Kidney glomerular epithelial cell (primary cell): ENCODE data around the gene TRPM6.

Source experiments
- DNase-seq: peaks from one replicate; lab custom pipeline; 2025; lab: John Stamatoyannopoulos, UW

Gene TRPM6

DNA sequence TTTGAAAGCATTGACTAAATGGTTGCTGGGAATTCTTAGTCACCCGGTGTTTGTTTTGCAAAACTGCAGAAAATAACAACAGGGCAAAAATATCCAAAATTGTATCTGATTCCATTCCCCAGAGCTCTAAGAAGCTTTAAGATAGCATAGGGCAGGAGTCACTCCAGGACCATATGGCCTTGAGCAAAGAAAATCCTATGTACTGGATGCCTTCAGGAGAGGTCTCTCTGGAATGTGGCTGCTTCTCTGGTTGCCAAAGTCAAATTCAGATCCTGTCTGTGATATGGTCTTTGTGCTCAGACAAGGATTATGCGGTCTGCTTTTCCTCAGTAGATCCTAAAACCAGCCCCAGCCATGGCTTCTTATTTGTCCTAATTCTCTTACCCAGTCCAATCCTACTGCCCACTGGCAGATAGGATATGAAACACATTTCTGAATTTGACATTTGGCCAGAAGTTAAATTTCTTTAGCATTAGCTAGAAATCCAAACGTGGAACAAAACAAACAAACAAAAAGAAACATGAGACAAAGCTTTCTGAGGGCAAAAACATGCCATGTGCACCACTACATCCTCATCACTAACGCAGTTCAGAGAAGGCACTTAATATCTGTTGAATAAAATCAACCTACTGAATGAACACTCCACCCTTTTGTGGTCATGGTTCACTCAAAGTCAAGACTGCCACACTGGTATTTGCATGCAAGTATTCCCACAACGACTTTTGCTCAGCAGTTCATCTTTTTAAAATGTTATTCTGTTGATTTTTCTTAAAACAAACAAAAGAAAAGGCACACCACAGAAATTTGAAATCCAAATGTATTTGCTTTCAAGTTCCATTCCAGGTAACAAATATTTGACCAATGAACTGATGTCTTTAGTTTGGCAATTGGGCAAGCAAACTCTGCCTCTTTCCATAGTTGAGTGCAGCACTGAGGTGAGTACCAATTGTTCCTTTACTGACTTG, 165.7 kb downstream of the TRPM6 start:
- no peak for DNase-seq

DNA sequence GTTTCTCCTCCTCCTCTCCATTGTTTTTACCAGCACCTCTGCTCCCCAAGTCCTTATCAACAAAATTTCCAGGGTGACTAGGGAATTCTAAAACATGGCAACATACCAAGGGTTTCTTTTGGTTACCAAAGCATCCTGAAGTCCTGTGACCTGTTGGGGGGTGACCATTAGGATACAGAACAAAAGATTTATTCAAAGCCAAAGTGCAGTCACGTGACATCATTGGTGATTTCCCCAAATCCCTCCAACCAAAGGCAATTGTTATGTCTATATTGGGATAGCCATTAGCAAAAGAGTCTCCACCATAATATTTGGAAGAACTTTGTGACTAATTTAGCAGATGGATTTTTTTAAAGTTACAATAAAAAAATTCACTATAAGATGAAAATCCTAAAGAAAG, 168.4 kb downstream of the TRPM6 start:
- no peak for DNase-seq

GRCh38 chr9:74718709-74719108, 169.0 kb downstream of the TRPM6 start:
- no peak for DNase-seq

GRCh38 chr9:74711341-74711740, 176.4 kb downstream of the TRPM6 start:
- DNase-seq, result peak; percentile 15

DNA sequence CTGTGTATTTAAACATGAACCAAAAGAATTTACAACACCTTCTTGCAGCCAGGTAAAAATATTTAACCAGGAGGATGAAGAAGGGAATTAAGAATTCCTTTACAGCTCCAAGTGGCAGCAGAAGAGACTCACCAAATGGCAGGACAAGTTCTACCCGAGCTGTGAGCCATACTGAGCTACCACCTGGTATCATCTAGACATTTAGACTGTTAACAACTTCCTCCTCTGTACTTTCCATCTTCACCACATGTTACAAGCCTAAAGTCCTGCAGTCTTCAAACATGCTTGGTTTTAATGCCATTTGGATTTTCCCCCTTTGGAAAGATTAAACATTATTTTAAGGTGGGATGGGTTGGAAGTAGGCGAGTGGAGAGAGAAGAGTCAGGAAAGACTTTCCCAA, 190.2 kb downstream of the TRPM6 start:
- DNase-seq, result no peak

DNA sequence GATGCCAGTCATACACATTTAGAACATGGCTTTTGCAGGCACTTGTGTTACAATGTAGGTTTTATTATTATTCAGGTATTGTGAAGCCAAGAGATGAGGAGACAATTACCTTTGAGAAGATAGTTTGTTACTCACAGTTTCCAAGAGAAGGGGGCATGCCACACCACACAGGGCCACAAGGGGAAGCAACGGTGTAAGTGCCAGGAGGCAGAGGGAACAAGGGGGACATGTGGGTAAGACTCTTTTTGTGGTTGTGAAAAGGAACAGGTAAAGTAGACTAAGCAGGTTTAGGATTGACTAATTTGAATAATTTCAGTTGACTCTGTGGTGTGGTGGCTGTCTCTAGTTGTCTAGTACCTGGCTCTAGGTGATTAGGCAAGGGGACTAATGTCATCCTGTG, 191.2 kb downstream of the TRPM6 start:
- DNase-seq, result no peak

DNA sequence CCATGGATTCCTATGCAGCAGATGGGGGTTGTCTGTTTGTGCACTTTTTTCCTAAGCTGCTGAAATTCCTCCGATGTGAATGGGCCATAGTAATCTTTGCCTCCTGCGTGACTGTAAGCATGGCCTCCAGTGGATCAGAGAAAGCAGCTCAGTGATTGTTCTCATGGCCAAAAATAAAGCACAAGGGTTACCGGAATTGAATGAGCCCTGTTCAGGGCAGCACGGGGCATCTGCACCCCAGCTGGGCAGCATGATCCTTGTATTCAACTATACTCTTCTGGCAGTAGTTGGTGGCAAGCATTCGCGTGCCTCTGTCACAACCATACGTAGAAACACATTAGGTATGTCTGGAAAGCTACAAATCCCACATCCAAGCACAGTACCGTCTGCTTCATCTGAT, 196.7 kb downstream of the TRPM6 start:
- no peak for DNase-seq

DNA sequence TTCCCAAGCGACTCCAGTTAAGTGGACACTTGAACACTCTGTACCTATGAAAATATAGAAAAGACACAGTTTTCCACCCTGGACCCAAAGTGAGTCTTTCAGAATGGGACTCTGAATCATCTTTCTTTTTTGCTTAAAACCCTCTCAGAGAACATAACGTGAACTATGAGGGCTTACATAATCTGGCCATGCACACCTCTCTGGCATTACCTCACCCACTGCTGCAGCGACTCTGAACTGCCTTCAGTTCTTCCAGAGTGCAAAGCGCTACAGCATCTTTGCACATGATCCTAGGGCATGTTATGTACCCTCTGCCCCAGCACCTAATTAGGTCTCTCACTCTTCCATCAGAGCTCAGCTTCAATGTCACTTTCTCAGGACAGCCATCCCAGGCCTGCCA, 204.4 kb downstream of the TRPM6 start:
- no peak for DNase-seq

DNA sequence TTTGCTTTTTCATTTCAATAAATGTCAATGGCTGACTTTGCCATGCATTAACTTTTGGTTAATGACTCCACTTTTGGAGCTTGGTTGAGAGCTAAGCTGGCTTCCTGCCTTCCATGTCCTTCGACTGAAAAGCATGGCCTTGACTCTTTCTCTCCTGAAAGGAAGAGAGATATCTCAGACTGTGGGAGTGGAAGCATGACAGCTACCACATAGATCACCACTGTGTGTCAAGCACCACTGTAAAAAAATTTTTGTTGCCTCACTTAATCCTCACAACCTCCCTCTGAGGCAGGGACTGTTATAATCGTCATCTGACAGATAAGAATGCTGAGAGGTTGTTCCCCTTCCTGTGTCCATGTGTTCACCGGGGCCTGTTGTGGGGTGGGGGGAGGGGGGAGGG, 205.8 kb downstream of the TRPM6 start:
- DNase-seq, result no peak

GRCh38 chr9:74674077-74674476, 213.6 kb downstream of the TRPM6 start:
- DNase-seq, result no peak
